ENCODE measurements around the gene PSAPL1.

Gene PSAPL1, protein sequence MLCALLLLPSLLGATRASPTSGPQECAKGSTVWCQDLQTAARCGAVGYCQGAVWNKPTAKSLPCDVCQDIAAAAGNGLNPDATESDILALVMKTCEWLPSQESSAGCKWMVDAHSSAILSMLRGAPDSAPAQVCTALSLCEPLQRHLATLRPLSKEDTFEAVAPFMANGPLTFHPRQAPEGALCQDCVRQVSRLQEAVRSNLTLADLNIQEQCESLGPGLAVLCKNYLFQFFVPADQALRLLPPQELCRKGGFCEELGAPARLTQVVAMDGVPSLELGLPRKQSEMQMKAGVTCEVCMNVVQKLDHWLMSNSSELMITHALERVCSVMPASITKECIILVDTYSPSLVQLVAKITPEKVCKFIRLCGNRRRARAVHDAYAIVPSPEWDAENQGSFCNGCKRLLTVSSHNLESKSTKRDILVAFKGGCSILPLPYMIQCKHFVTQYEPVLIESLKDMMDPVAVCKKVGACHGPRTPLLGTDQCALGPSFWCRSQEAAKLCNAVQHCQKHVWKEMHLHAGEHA

GRCh38 chr4:7434766-7435150 lies at the start of gene PSAPL1:
Gene PSAPL1 (minus strand): TSS chr4:7434930. CDS start chr4:7434879, 51 bp downstream.
- DNase-seq: peak; percentile 42

- DNase-seq: no peak
These were observed 46.5 kb upstream of the PSAPL1 start for GRCh38 chr4:7481227-7481626.

DNA sequence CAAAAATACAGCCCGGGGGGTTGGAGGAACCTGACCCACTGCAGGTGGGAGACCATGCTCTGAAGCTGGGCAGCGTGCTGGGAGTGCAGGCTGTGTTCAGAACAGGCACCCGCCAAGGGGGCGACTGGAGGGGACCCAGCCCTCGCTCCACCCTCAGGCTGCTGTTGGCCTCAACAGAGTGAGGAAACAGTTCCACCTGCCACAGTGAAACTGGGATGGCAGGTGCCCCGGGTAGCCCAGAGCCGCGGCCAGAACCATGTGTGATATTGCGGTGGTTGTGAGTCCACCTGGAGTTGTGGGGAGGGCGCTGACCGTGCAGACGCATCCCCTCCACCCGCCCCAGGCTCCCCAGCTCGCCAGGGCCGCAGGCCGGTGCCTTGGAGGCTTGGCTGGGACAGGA lies 45.7 kb upstream of the PSAPL1 start:
- no peak for DNase-seq

DNA sequence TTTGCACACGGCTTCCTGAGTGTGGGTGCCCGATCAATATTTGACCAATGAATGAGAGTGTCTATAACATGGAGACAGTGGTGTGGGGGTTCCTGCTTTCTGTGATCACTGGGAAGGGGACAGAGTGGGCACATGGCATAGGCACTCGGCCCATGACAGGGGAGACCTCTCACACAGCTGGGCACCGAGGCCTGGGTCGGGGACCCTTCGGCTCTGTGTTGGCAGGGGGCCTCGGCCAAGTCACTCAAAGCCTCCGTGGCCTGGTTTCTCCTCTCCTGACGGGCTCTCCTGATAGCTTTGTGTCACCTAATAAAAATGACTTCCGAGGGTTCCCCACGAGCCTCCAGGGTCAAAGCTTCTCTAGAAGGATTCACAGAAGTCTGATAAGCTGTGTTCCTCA lies 43.9 kb upstream of the PSAPL1 start:
- no peak for DNase-seq

- DNase-seq: no peak
These were observed 43.0 kb upstream of the PSAPL1 start for GRCh38 chr4:7477695-7478094.

DNA sequence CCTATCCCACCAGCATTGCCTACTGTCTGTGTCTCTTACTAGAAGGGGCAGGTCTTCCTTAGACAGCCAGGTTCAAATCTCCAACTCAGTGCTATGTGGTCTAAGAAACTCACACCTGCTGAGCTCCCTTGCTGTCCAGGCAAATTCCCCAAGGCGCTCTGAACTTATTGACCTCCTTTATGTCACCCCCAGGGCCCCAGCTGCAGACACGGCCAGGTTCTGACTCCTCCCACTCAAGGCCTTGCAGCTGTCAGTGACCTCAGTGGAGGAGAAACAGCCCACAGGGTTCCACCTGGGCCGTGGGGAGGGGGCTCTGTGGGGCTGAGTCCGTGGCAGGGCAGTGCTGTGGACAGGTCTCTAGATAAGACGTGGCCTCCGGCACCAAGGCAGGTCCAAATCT lies 42.1 kb upstream of the PSAPL1 start:
- no peak for DNase-seq

GRCh38 chr4:7475207-7475606 lies 40.5 kb upstream of the PSAPL1 start:
- no peak for DNase-seq

GRCh38 chr4:7474320-7474719 lies 39.6 kb upstream of the PSAPL1 start:
- DNase-seq: no peak

DNA sequence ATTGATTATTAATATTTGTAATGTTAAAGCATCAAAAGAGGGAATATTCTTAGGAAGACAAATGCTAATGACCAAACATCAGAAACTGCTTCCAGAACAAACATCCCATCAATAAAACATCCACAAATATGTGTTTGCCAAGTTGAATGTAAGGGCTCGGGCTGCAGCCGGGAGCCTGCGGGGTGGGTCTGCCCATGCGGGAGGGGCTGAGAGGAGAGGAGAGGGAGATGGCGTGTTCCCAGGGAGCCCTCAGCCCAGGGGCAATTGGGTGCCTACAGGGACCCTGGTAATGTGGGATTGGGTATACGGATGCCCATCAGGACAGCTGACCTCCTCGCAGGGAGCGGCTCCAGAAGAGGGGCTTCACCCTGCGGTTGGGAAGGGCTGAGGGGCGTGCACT lies 38.4 kb upstream of the PSAPL1 start:
- DNase-seq: no peak

- no peak for DNase-seq
These were observed 37.8 kb upstream of the PSAPL1 start for GRCh38 chr4:7472442-7473013.

- DNase-seq: no peak
These were observed 35.9 kb upstream of the PSAPL1 start for GRCh38 chr4:7470522-7471128.

DNA sequence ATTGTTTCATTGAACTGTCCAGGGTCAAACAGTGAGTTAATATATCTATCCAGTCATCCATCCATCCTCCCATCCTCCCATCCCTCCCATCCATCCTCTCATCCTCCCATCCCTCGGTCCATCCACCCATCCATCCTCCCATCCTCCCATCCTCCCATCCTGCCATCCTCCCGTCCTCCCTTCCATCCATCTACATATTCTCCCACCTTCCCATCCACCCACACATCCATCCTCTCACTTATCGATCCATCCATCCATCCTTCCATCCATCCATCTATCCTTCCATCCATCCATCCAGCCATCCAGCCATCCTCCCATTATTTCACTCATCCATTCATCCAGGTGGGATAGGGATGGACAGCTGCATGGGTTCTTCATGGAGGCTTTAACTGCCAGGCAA lies 35.4 kb upstream of the PSAPL1 start:
- no peak for DNase-seq

- DNase-seq: no peak
These were observed 34.3 kb upstream of the PSAPL1 start for GRCh38 chr4:7469023-7469422.

- no peak for DNase-seq
These were observed 32.7 kb upstream of the PSAPL1 start for GRCh38 chr4:7467471-7467870.

DNA sequence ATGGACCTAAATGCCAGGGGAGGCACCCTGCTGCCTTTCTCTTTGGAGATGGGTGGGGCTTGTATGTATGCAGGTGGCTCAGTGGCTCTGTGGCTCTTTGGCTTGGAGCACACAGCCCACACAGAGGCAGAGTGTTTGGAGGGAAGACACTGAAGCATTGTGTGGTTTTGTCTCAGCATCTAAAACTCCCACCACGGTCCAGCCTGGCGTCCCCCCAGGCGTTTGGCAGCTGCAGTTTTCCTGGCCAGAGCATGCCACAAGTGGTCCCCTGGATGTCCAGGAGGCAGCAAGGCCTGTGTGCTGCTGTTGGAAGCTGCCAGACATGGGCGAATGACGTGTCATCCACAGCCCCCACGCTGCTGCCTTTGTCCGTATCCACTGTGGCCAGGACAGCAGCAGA lies 32.2 kb upstream of the PSAPL1 start:
- DNase-seq: no peak

DNA sequence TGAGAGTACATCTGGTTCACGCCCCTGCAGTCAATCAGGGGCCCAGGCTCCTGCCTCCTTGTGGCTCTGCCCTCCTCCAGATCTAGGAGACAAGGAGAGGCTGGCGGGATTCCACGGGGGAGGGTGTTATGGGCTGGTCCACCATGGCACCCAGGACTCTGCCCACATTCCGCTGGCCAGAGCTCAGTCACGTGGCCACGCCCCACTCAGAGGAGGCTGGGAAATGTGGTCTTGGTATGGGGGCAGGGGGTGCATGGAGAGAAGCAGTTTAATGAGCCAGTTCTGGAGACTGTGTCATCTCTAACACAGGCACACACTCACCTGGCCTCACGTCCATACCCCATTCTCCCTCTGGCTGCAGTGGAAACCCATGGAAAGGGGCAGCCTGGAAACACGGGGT lies 31.5 kb upstream of the PSAPL1 start:
- DNase-seq: no peak

DNA sequence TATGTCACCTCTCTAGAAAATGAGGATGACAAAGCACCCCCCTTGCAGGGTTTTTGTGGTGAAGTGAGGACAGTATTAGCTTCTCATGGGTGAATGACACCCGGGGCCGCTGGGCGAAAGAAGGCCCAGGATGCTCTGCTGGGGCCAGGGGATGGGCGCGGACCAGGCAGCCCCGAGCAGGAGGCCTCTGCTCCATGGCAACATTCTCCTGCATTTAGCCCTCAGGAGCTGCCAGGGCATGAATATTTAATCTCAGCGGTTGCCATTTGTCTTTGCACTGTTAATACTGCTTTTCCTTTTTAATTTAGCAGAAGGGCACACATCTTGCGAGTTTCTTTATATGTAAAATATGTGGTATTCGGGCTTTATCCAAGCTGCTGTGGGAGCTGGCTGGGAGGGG lies 30.3 kb upstream of the PSAPL1 start:
- DNase-seq: no peak

- no peak for DNase-seq
These were observed 29.5 kb upstream of the PSAPL1 start for GRCh38 chr4:7464259-7464655.

DNA sequence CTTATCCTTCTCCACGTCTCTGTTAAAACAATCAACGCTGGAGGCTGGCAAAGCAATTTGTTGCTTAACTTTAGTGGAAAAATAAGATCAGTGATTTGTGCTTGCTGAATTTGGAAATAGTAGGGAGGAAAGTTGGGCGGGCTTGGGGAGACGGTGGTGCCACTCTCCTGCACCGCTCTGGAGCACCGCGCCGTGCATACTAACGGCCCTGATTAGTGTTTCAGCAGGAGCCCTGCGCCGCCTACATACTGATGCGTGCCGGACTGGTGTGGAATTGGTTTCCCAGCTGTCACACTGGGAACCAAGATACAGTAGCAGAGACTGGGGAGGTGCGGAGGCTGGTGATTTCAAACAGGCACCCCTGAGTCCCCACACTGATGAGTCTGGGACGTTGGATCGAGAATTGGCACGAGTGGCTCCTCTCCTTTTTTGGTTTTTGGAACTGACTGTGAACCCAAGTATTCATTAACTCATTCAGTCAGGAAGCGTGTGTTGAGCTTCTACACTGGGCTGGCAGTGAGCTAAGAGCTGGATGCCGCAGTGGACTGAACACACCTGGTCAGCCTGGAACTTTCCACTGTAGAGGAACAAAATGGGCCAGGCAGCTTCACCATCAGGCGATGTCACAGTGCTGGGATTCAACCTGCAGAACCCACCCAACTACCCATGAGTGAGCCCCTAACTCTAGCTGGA lies 29.0 kb upstream of the PSAPL1 start:
- DNase-seq: no peak

- peak; percentile 15 for DNase-seq
These were observed 27.8 kb upstream of the PSAPL1 start for GRCh38 chr4:7462509-7462971.

DNA sequence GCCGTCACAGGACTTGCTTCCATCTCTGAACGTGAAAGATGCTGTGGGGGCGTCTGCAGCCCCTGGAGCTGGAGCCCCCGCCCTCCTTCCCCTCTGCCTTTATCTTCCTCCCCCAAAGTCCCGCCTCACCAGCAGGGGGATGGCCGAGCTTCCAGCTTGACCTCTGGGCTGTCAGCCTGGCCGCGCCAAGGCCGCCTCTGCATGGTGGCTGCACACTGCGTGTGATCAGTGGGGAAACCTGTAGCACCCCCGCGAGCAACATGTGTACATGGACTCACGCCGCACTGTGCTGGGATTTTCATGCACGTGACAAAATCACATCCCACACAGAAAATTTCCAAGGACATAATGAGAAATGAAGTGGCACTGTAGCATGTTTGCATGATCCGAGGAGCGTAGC lies 26.5 kb upstream of the PSAPL1 start:
- no peak for DNase-seq

GRCh38 chr4:7460566-7460965 lies 25.8 kb upstream of the PSAPL1 start:
- DNase-seq: peak; percentile 14

DNA sequence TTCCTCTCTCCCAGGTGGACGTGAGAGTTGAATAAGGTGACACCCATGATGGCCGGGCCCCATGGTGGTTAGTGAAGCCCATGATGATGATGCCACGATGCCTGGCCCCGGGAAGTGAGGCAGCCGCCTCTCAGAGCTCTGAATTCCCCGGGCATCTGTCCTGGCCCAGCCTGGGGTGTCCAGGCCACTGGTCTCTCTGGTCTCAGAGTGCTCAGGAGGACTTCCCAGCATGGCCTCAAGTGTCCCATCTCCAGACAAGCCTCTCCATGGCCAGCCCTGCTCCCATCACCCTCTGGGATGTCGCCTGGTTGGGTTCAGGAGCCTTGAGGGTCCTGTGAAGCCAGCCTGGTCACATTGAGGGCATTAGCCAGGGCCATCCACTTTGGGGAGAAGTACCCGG lies 24.7 kb upstream of the PSAPL1 start:
- DNase-seq: no peak

Measured in fibroblast of skin of right quadriceps (primary cell).